GM19193 (cell line): Measurements from ENCODE around the gene PLTP.
A peak's percentile ranks its signal among the peaks of the same experiment; 100 is the strongest.

Experiments
- POLR2A ChIP-seq: IDR thresholded peaks from 4 replicates; pipeline ENCODE4 v1.6.1; 2011; ENCODE audit not compliant: insufficient read depth, insufficient read length; ENCODE audit errors: extremely low read depth

The PLTP gene

GRCh38 chr20:45948261-45948733, 36.3 kb upstream of the PLTP start:
- peak; percentile 35 for TF ChIP-seq POLR2A

GRCh38 chr20:45947110-45947866, 35.3 kb upstream of the PLTP start:
- TF ChIP-seq POLR2A = peak; percentile 1

- peak; percentile 15 for TF ChIP-seq POLR2A
Measured at GRCh38 chr20:45946149-45946970, 34.4 kb upstream of the PLTP start.

- TF ChIP-seq POLR2A = no peak
Measured at GRCh38 chr20:45945678-45946148, 33.8 kb upstream of the PLTP start.

- no peak for TF ChIP-seq POLR2A
Measured at GRCh38 chr20:45944965-45945677, 33.2 kb upstream of the PLTP start.

- no peak for TF ChIP-seq POLR2A
Measured at GRCh38 chr20:45944151-45944964, 32.4 kb upstream of the PLTP start.

GRCh38 chr20:45943613-45944012, 31.7 kb upstream of the PLTP start:
- TF ChIP-seq POLR2A = no peak

- TF ChIP-seq POLR2A = no peak
Measured at GRCh38 chr20:45940469-45940868, 28.5 kb upstream of the PLTP start.

- TF ChIP-seq POLR2A = no peak
Measured at GRCh38 chr20:45940053-45940452, 28.1 kb upstream of the PLTP start.

- no peak for TF ChIP-seq POLR2A
Measured at GRCh38 chr20:45938727-45939438, 26.9 kb upstream of the PLTP start.

- TF ChIP-seq POLR2A = no peak
Measured at GRCh38 chr20:45937765-45938164, 25.8 kb upstream of the PLTP start.

- no peak for TF ChIP-seq POLR2A
Measured at GRCh38 chr20:45935416-45936046, 23.6 kb upstream of the PLTP start.
